ENCODE results near the gene ELF3. TPM values are rescaled to one million over a fixed set of nuclear protein-coding genes. Genes with fewer than 3 reads are reported as not detected.

The ELF3 gene
- total and polyA plus RNA-seq, 2 of the 13 experiments (the other 11 are each of a cell fraction or from before 2014, with no cell fraction given): 11.5 to 55.1 TPM

DNA sequence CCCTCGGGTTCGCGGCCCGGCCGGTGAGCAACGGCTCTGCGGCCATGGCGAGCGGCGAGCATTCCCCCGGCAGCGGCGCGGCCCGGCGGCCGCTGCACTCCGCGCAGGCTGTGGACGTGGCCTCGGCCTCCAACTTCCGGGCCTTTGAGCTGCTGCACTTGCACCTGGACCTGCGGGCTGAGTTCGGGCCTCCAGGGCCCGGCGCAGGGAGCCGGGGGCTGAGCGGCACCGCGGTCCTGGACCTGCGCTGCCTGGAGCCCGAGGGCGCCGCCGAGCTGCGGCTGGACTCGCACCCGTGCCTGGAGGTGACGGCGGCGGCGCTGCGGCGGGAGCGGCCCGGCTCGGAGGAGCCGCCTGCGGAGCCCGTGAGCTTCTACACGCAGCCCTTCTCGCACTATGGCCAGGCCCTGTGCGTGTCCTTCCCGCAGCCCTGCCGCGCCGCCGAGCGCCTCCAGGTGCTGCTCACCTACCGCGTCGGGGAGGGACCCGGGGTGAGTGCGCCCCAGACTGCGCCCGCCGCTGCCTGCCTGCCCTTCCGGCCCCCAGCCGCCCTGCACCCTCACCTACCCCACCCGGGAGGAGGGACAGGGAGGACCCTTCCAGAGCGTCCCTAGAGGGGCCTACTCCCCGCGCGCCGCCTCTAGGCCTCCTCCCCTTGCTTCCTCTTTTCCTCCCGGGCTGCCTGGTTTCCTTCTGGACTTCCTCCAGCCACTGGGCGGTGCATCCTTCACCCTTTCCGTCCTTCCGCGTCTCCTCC lies 27.6 kb upstream of the ELF3 start, which contains the start of gene RNPEP (continued):
- TF ChIP-seq FOXP1 (IDR thresholded peaks at IDR 0.05): no peak
- no peak for TF ChIP-seq FOXP1 (CRISPR knock-in tag; IDR thresholded peaks at IDR 0.05)
- no peak for TF ChIP-seq KLF9 (CRISPR knock-in tag; IDR thresholded peaks at IDR 0.05; ENCODE audit: low read depth)
- TF ChIP-seq SMAD3 (CRISPR knock-in tag; IDR thresholded peaks at IDR 0.05): peak; percentile 31; the same call in 1 of the 2 replicates
- no peak for TF ChIP-seq ZNF17 (CRISPR knock-in tag; IDR thresholded peaks at IDR 0.05)
- TF ChIP-seq, protein P1, sequence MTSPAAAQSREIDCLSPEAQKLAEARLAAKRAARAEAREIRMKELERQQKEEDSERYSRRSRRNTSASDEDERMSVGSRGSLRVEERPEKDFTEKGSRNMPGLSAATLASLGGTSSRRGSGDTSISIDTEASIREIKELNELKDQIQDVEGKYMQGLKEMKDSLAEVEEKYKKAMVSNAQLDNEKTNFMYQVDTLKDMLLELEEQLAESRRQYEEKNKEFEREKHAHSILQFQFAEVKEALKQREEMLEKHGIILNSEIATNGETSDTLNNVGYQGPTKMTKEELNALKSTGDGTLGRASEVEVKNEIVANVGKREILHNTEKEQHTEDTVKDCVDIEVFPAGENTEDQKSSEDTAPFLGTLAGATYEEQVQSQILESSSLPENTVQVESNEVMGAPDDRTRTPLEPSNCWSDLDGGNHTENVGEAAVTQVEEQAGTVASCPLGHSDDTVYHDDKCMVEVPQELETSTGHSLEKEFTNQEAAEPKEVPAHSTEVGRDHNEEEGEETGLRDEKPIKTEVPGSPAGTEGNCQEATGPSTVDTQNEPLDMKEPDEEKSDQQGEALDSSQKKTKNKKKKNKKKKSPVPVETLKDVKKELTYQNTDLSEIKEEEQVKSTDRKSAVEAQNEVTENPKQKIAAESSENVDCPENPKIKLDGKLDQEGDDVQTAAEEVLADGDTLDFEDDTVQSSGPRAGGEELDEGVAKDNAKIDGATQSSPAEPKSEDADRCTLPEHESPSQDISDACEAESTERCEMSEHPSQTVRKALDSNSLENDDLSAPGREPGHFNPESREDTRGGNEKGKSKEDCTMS (CRISPR knock-in tag; conservative IDR thresholded peaks at IDR 0.05): no peak
- TF ChIP-seq ZNF790 (CRISPR knock-in tag; IDR thresholded peaks at IDR 0.05; ENCODE audit: borderline replicate concordance): peak; percentile 37; the same call in 1 of the 2 replicates
- no peak for TF ChIP-seq ARNT (IDR thresholded peaks at IDR 0.05)
- TF ChIP-seq, protein P2, sequence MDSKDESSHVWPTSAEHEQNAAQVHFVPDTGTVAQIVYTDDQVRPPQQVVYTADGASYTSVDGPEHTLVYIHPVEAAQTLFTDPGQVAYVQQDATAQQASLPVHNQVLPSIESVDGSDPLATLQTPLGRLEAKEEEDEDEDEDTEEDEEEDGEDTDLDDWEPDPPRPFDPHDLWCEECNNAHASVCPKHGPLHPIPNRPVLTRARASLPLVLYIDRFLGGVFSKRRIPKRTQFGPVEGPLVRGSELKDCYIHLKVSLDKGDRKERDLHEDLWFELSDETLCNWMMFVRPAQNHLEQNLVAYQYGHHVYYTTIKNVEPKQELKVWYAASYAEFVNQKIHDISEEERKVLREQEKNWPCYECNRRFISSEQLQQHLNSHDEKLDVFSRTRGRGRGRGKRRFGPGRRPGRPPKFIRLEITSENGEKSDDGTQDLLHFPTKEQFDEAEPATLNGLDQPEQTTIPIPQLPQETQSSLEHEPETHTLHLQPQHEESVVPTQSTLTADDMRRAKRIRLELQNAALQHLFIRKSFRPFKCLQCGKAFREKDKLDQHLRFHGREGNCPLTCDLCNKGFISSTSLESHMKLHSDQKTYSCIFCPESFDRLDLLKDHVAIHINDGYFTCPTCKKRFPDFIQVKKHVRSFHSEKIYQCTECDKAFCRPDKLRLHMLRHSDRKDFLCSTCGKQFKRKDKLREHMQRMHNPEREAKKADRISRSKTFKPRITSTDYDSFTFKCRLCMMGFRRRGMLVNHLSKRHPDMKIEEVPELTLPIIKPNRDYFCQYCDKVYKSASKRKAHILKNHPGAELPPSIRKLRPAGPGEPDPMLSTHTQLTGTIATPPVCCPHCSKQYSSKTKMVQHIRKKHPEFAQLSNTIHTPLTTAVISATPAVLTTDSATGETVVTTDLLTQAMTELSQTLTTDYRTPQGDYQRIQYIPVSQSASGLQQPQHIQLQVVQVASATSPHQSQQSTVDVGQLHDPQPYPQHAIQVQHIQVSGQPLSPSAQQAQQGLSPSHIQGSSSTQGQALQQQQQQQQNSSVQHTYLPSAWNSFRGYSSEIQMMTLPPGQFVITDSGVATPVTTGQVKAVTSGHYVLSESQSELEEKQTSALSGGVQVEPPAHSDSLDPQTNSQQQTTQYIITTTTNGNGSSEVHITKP (CRISPR knock-in tag; IDR thresholded peaks at IDR 0.05; ENCODE audit: low read depth): no peak
- no peak for TF ChIP-seq HOXD1 (CRISPR knock-in tag; IDR thresholded peaks at IDR 0.05)
- peak; percentile 77; the same call in 1 of the 2 replicates for TF ChIP-seq ZBTB42 (CRISPR knock-in tag; IDR thresholded peaks at IDR 0.05)
- peak; percentile 41; the same call in 1 of the 2 replicates for TF ChIP-seq SP2 (CRISPR knock-in tag; IDR thresholded peaks at IDR 0.05)
- peak; percentile 56; the same call in 1 of the 2 replicates for TF ChIP-seq TMF1 (CRISPR knock-in tag; IDR thresholded peaks at IDR 0.05; ENCODE audit: low read depth)
- TF ChIP-seq ZNF644 (CRISPR knock-in tag; IDR thresholded peaks at IDR 0.05; ENCODE audit: low read depth): no peak
- TF ChIP-seq ZNF235 (CRISPR knock-in tag; IDR thresholded peaks at IDR 0.05; ENCODE audit: borderline replicate concordance): peak; percentile 85; the same call in 1 of the 2 replicates
- no peak for TF ChIP-seq NCOA5 (CRISPR knock-in tag; IDR thresholded peaks at IDR 0.05)
- peak; percentile 58; the same call in 1 of the 2 replicates for TF ChIP-seq ZNF839 (CRISPR knock-in tag; IDR thresholded peaks at IDR 0.05; ENCODE audit: borderline replicate concordance)
- no peak for TF ChIP-seq ZNF780A (CRISPR knock-in tag; IDR thresholded peaks at IDR 0.05)
- TF ChIP-seq ZNF678 (CRISPR knock-in tag; IDR thresholded peaks at IDR 0.05): peak; percentile 66; the same call in 1 of the 2 replicates
- peak; percentile 55 for TF ChIP-seq AGO1 (IDR thresholded peaks at IDR 0.05; ENCODE audit: low read depth, low read length, poor library complexity, severe bottlenecking)
- TF ChIP-seq KLF12 (CRISPR knock-in tag; IDR thresholded peaks at IDR 0.05; ENCODE audit: borderline replicate concordance): 0 out of 2 replicates have a peak, but pooled peaks have one; percentile 36
- TF ChIP-seq HNF4A (CRISPR knock-in tag; IDR thresholded peaks at IDR 0.05): no peak
- TF ChIP-seq ZNF891 (CRISPR knock-in tag; IDR thresholded peaks at IDR 0.05): 0 out of 2 replicates have a peak, but pooled peaks have one; percentile 42
- peak; percentile 75; the same call in 1 of the 2 replicates for TF ChIP-seq YEATS2 (CRISPR knock-in tag; IDR thresholded peaks at IDR 0.05; ENCODE audit: borderline replicate concordance)
- TF ChIP-seq BHLHE40 (IDR thresholded peaks at IDR 0.05; ENCODE audit: low read length): no peak
- TF ChIP-seq, protein P3, sequence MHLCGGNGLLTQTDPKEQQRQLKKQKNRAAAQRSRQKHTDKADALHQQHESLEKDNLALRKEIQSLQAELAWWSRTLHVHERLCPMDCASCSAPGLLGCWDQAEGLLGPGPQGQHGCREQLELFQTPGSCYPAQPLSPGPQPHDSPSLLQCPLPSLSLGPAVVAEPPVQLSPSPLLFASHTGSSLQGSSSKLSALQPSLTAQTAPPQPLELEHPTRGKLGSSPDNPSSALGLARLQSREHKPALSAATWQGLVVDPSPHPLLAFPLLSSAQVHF (CRISPR knock-in tag; IDR thresholded peaks at IDR 0.05): no peak
